Measurements from ENCODE around the gene FNDC3B.
"Not testable (repeated sequence)": the region's sequence is repeated elsewhere in the genome, so short reads cannot be mapped to it uniquely, and the experiment has no call there.

Gene FNDC3B

DNA sequence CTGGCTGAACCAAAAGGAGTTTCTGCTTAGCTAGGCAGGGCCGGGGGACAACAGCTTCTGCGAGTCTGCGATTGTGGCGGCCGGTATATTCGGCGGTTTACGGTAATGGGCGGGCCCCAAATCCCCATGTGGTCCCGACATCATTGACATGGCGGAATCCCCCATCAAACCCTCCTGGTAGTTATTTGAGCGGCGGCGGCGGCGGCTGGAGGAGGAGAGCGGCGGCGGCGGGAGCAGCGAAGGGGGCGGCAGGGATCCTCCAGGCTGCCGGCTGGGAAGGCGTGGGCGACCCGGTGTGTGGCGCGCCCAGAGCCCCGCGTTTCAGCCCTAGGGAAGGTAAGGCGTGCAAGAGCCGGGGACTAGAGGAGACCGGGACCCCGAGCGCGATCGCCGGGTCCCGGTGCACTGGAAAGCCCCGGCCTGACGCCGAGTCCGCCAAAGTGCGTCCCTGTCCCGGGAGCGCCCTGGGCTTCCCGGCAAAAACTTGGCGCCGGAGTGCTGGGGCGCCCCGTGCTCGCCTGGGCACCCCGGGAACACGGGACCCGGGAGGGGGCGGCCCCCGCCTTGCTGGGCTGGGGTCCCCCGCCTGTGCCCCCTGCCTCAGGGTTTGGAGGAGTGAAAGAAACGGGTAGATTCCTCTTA lies at the start of gene FNDC3B:
FNDC3B (plus strand) TSS at position 143 of the 642 bp plus-strand sequence. CDS start 72,902 bp downstream, outside the sequence.
- peak; percentile 94 for DNase-seq

- DNase-seq, result not testable (repeated sequence)
Measured at GRCh38 chr3:171990239-171990638, 49.1 kb upstream of the FNDC3B start.

DNA sequence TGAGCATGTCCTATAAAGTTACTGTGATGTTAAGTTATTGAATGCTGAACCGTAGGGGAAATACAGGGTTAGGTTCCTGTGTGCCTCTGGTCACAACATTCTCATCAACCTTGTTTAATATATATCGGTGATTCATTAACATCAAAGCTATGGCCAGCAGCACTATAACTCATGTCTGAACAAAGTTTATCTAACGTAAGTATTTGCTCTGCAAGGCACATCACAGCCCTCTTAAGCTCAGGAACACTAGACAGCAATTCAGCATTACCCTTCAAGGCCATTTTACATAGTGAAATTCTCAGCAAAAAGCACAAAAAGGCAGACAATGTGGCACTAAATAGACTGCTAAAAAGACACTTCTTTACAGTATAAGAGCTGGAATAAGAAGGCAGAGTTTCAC lies 48.2 kb upstream of the FNDC3B start:
- no peak for DNase-seq

DNA sequence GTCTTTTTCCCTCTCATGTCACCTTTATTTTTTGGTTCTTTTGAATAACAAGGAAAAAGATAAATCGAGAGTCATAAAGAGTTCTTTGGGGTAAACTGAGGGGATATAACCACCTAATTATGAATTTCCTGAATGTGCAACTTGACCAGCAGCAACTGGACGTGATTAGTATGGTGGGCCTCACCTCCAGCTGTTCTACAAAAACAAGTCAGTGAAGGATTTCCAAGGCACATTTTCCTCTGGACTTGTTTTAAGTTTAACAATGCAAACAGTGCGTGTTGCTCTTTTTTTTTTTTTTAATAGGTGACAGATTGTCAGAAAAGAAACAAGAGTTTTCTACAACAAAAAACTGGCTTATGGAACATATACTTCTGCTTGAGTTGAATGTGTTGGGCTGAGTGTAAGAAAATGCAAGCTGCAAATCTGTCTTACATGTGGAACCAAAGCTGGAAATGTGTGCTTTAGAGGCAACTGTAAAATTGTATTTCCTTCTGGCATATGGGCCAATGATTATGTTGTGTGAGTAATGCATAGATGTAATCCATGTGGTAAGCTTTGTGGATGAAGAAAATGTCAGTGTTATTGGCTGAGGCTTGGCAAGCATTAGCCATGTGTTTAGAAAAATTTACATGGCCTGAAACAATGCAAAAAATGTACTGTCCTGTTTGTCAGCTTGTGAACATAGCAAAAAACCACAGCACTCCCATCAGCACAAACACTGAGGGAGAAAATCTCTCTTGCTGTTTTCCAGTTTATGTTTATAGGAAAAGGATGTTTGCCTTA lies 44.5 kb upstream of the FNDC3B start:
- DNase-seq, result no peak

GRCh38 chr3:171995486-171995885 lies 43.9 kb upstream of the FNDC3B start:
- DNase-seq, result no peak

GRCh38 chr3:171996178-171996817 lies 43.1 kb upstream of the FNDC3B start:
- no peak for DNase-seq

GRCh38 chr3:171998731-171999130 lies 40.6 kb upstream of the FNDC3B start:
- not testable (repeated sequence) for DNase-seq

DNA sequence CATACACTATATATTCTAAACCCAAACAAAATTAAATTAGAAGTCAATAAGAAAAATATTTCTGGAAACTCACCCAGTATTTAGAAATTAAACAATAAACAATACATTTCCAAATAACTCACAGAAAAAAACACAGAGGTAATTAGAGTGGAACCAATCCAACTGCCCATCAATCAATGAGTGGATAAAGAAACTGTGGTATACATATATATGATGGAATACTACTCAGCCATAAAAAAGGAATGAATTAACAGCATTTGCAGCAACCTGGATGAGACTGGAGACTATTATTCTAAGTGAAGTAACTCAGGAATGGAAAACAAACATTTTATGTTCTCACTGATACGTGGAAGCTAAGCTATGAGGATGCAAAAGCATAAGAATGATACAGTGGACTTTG lies 37.8 kb upstream of the FNDC3B start:
- DNase-seq, result not testable (repeated sequence)

DNA sequence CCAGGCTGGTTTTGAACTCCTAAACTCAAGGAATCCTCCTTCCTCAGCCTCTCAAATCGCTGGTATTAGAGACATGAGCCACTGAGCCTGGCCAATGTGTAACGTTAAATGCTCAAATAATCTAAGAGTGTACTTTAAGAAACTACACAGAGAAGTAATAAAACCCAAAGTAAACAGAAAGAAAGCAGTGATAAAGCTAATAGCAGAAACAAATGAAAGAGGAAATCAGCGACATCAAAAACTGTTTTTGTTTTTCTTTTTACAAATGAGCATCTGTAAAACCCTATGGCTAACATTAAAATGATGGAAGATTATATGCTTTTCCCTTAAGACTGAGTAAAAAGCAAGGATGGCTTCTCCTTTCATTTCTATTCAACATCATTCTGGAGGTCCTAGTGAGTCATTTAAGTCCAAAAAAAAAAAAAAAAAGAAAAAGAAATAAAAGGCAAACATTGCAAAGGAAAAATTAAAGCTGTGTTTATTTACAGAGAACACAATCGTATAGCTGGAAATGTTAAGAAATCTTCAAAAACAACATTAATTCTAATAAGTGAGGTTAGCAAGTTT lies 36.8 kb upstream of the FNDC3B start:
- no peak for DNase-seq

DNA sequence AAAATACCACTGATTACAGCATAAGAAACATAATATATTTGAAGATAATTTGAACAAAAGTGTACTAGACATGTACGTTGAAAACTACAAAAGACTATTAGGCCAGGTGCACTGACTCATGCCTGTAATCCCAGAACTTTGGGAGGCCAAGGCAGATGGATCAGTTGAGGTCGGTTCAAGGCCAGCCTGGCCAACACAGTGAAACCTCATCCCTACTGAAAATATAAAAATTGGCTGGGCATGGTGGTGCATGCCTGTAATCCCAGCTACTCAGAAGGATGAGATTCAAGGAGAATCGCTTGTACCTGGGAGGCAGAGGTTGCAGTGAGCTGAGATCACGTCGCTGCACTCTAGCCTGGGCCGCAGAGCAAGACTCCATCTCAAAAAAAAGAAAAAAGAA lies 36.2 kb upstream of the FNDC3B start:
- no peak for DNase-seq

DNA sequence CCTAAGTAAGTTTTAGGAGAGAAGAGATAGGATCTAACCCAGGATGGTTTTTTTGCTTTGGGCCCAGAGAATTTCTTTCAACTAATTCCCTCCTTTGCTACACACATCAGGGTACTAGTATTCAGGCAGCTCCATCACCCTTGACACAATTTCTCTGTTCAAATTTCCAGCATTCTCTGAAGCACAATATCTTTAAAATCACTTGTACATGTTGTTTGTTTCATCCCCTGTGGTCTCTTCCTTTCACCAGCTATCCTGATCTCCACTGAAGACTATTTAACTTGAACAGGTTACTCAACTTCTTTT lies 32.4 kb upstream of the FNDC3B start:
- DNase-seq, result no peak

- no peak for DNase-seq
Measured at GRCh38 chr3:172009803-172010202, 29.6 kb upstream of the FNDC3B start.

DNA sequence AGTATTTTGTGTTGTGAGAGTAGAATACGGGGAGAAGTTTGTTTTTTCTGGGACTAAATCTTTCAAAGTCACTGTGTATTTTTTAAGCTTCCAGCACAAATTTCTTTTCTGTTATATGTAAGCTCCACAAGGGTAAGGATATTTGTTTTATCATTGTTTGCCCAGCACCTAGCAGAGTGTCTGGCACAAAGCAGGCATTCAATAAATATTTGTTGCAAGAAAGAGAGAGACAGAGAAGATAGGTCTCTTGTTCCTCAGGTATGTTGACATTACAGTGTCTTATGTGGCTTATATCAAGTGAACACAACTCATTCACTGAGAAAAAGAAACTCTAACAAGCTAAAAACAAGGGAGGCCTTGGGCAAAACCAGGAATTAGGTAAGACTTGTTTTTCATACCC lies 26.6 kb upstream of the FNDC3B start:
- DNase-seq, result no peak

GRCh38 chr3:172014145-172014544 lies 25.2 kb upstream of the FNDC3B start:
- no peak for DNase-seq

DNA sequence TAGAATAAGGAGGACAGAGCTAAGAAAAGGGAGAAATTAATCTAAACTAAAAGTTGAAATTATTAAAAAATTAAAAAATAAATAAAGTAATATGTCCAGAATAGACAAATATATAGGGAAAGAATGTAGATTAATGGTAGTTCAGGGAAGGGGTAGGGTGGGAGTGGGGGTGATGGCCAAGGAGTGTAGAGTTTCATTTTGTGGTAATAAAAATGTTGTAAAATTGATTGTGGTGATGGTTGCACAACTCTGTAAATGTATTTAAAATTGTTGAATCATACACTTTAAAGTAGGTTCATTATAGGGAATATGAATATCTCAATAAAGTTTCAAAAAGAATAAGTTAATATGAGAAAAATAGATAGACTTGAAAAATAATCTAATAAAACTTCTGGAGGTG lies 21.0 kb upstream of the FNDC3B start:
- DNase-seq, result no peak

- no peak for DNase-seq
Measured at GRCh38 chr3:172020763-172021162, 18.6 kb upstream of the FNDC3B start.

- DNase-seq, result no peak
Measured at GRCh38 chr3:172021164-172021563, 18.2 kb upstream of the FNDC3B start.

- no peak for DNase-seq
Measured at GRCh38 chr3:172021859-172022258, 17.5 kb upstream of the FNDC3B start.

DNA sequence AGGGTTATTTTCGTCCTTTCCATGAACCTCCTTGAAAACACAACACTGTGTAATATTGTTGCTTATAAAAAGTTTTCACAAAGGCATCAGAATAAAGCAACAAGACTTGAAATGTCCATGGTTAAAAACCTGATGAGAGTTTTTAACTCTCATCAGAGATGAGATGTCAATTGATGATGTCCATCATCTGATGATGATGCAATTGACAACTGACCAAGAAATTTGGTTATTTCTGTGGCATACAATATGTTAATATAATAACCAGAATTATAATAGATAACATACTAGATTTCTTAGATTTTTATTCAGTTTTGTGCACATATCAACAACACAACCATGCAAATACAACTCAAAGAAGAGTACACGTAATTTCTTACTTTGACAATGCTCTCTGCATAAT lies 15.5 kb upstream of the FNDC3B start:
- no peak for DNase-seq

- DNase-seq, result no peak
Measured at GRCh38 chr3:172024679-172025078, 14.7 kb upstream of the FNDC3B start.

DNA sequence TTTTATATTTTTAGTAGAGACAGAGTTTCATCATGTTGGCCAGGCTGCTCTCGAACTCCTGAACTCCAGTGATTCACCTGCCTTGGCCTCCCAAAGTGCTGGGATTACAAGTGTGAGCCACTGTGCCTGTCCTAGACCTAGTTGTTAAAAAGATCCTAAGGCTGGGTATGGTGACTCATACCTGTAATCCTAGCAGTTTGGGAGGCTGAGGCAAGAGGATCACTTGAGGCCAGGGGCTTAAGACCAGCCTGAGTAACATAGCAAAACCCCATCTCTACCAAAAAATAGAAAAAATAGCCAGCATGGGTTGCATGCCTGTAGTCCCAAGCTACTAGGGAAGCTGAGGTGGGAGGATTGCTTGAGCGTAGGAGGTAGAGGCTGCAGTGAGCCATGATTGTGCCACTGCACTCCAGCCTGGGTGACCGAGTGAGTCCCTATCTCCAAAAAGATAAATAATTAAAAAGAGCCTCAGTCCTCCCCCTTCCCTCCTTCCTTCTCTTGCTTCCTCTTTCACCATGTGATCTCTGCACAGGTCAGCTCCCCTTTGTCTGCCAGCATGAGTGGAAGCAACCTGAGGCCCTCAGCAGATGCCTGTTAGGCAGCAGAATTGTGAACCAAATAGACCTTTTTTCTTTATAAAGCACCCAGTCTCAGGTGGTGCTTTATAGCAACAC lies 9.8 kb upstream of the FNDC3B start:
- DNase-seq, result no peak

DNA sequence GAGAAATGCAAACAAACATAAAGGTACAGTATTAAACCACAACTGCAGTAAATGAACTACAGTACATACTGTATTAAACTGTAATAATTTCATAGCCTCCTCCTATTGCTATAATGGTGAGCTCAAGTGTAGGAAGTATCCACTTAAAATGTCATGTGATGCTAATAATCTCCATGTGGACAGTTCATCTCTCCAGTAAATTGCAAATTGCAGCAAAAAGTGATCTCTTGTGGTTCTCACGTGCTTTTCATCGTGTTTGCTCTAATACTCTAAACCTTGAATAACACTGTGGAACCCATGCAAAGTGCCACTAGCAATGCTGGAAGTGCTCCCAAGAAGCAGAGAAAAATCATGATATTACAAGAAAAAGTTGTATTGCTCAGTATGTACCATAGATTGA lies 9.2 kb upstream of the FNDC3B start:
- DNase-seq, result no peak

- no peak for DNase-seq
Measured at GRCh38 chr3:172031996-172032395, 7.4 kb upstream of the FNDC3B start.

All from stimulated activated CD8-positive, alpha-beta memory T cell treated with anti-CD3 and anti-CD28 coated beads, Interleukin-4, amount 100 ng/mL, for 48 hours (primary cell).